CD4-positive, alpha-beta T cell treated with Interleukin-17A for 1 hour (primary cell): Measurements from ENCODE around the gene CES1.
"Not testable (repeated sequence)": the region's sequence is repeated elsewhere in the genome, so short reads cannot be mapped to it uniquely, and the experiment has no call there.

Experiments used
- DNase-seq: peaks from one replicate; pipeline ENCODE4 v3.0.0-alpha.2; 2020

Gene CES1

GRCh38 chr16:55830658-55831294 lies 2.1 kb downstream of the CES1 start:
- no peak for DNase-seq

GRCh38 chr16:55829232-55829631 lies 3.7 kb downstream of the CES1 start:
- not testable (repeated sequence) for DNase-seq

- DNase-seq: no peak
Observed at GRCh38 chr16:55828680-55829079, 4.2 kb downstream of the CES1 start.

- DNase-seq: no peak
Observed at GRCh38 chr16:55825115-55825728, 7.7 kb downstream of the CES1 start.

- DNase-seq: no peak
Observed at GRCh38 chr16:55824473-55825000, 8.4 kb downstream of the CES1 start.

GRCh38 chr16:55822280-55822810 lies 10.6 kb downstream of the CES1 start:
- DNase-seq: no peak

- DNase-seq: no peak
Observed at GRCh38 chr16:55821210-55821609, 11.7 kb downstream of the CES1 start.

- no peak for DNase-seq
Observed at GRCh38 chr16:55820615-55821014, 12.3 kb downstream of the CES1 start.

GRCh38 chr16:55817236-55817912 lies 15.5 kb downstream of the CES1 start:
- DNase-seq: no peak

GRCh38 chr16:55816222-55816621 lies 16.7 kb downstream of the CES1 start:
- not testable (repeated sequence) for DNase-seq

GRCh38 chr16:55815320-55815719 lies 17.6 kb downstream of the CES1 start:
- no peak for DNase-seq

GRCh38 chr16:55814174-55814573 lies 18.7 kb downstream of the CES1 start:
- DNase-seq: not testable (repeated sequence)

GRCh38 chr16:55813730-55814129 lies 19.2 kb downstream of the CES1 start:
- DNase-seq: not testable (repeated sequence)

- no peak for DNase-seq
Observed at GRCh38 chr16:55812951-55813350, 19.9 kb downstream of the CES1 start.

GRCh38 chr16:55811811-55812210 lies 21.1 kb downstream of the CES1 start:
- DNase-seq: no peak

GRCh38 chr16:55810451-55810961 lies 22.4 kb downstream of the CES1 start:
- no peak for DNase-seq

- no peak for DNase-seq
Observed at GRCh38 chr16:55809851-55810250, 23.0 kb downstream of the CES1 start.

- no peak for DNase-seq
Observed at GRCh38 chr16:55809386-55809785, 23.5 kb downstream of the CES1 start.

GRCh38 chr16:55808286-55808685 lies 24.6 kb downstream of the CES1 start:
- DNase-seq: not testable (repeated sequence)

GRCh38 chr16:55805104-55805503 lies 27.8 kb downstream of the CES1 start:
- not testable (repeated sequence) for DNase-seq

GRCh38 chr16:55803681-55804080 lies 29.2 kb downstream of the CES1 start:
- DNase-seq: not testable (repeated sequence)

GRCh38 chr16:55792934-55793374 lies 39.9 kb downstream of the CES1 start:
- DNase-seq: not testable (repeated sequence)

- DNase-seq: not testable (repeated sequence)
Observed at GRCh38 chr16:55791512-55791911, 41.4 kb downstream of the CES1 start.
